Memory B cell (primary cell): ENCODE measurements around the gene LCE2D.

Experiments
- ATAC-seq: fragments of 150-1000 bp; cut with Tn5 transposase; 2 replicates; pipeline ENCODE4 v1.10.0; 2021; ENCODE audit warnings: low read depth, mild to moderate bottlenecking, moderate library complexity
- DNase-seq, 2 donors: peaks; one replicate each; pipeline ENCODE4 v3.0.0; 2022; ENCODE audit warnings: low spot score in 2 of 2
- H3K27ac Mint-ChIP-seq: one replicate; pipeline ENCODE4 v1.8.0; 2022; ENCODE audit warnings: mild to moderate bottlenecking, moderate library complexity, mixed read lengths
- H3K27me3 Mint-ChIP-seq: one replicate; pipeline ENCODE4 v1.8.0; 2022; ENCODE audit warnings: mixed read lengths
- H3K36me3 Mint-ChIP-seq: one replicate; pipeline ENCODE4 v1.8.0; 2022; ENCODE audit warnings: mild to moderate bottlenecking, mixed read lengths
- H3K4me1 Mint-ChIP-seq: one replicate; pipeline ENCODE4 v1.8.0; 2022; ENCODE audit warnings: mixed read lengths
- H3K4me3 Mint-ChIP-seq: one replicate; pipeline ENCODE4 v1.8.0; 2022; ENCODE audit warnings: mild to moderate bottlenecking, moderate library complexity, mixed read lengths
- H3K9me3 Mint-ChIP-seq: one replicate; pipeline ENCODE4 v1.8.0; 2022; ENCODE audit warnings: mixed read lengths

Gene LCE2D

GRCh38 chr1:152663098-152663497 lies at the start of gene LCE2D:
Gene LCE2D (plus strand): TSS chr1:152663380. CDS start chr1:152664106, 726 bp downstream.
- Mint-ChIP-seq H3K27ac (no peak within 1 kb of the TSS), H3K4me1 (no peaks in the 10 kb centered on the region), H3K9me3 (no peaks in the 10 kb centered on the region), H3K36me3 (no peaks in the 10 kb centered on the region), H3K4me3 (no peak within 1 kb of the TSS), H3K27me3 (peaks cover 5% of the 10 kb centered on the region)
- no peak for DNase-seq
- ATAC-seq = no peak

- DNase-seq (no peak), ATAC-seq (no peak)
- H3K27me3 Mint-ChIP-seq = peaks cover 4% of the 10 kb centered on the region
- no peaks in the 10 kb centered on the region for H3K4me1 Mint-ChIP-seq
- H3K27ac Mint-ChIP-seq = no peak within 1 kb of the TSS
- no peak within 1 kb of the TSS for H3K4me3 Mint-ChIP-seq
- no peaks in the 10 kb centered on the region for H3K36me3 Mint-ChIP-seq
- H3K9me3 Mint-ChIP-seq = peaks cover 2% of the 10 kb centered on the region
These were observed 49.7 kb upstream of the LCE2D start, which contains the start of gene LCE3B for GRCh38 chr1:152613511-152613910. Gene LCE3B (plus strand): TSS chr1:152613811. CDS start chr1:152613811, 0 bp downstream.

GRCh38 chr1:152621993-152622392 lies 41.2 kb upstream of the LCE2D start:
- DNase-seq = no peak
- Mint-ChIP-seq H3K27ac (no peak overlapping the region), H3K36me3 (no peaks in the 10 kb centered on the region), H3K9me3 (peaks cover 6% of the 10 kb centered on the region), H3K4me1 (no peaks in the 10 kb centered on the region), H3K4me3 (no peak overlapping the region), H3K27me3 (peaks cover 21% of the 10 kb centered on the region)
- no peak for ATAC-seq

GRCh38 chr1:152622803-152623202 lies 40.4 kb upstream of the LCE2D start, which contains the start of gene LCE3A:
Gene LCE3A (minus strand): TSS chr1:152623103. CDS start chr1:152623103, 0 bp downstream.
- no peaks in the 10 kb centered on the region for H3K4me1 Mint-ChIP-seq
- H3K27me3 Mint-ChIP-seq = peaks cover 26% of the 10 kb centered on the region
- DNase-seq = no peak
- H3K9me3 Mint-ChIP-seq = peaks cover 6% of the 10 kb centered on the region
- H3K27ac Mint-ChIP-seq = no peak within 1 kb of the TSS
- H3K36me3 Mint-ChIP-seq = no peaks in the 10 kb centered on the region
- ATAC-seq = no peak
- no peak within 1 kb of the TSS for H3K4me3 Mint-ChIP-seq

GRCh38 chr1:152623203-152623844 lies 39.9 kb upstream of the LCE2D start:
- no peaks in the 10 kb centered on the region for H3K36me3 Mint-ChIP-seq
- no peak for ATAC-seq
- H3K27ac Mint-ChIP-seq = no peak overlapping the region
- peaks cover 6% of the 10 kb centered on the region for H3K9me3 Mint-ChIP-seq
- no peaks in the 10 kb centered on the region for H3K4me1 Mint-ChIP-seq
- peaks cover 26% of the 10 kb centered on the region for H3K27me3 Mint-ChIP-seq
- H3K4me3 Mint-ChIP-seq = no peak overlapping the region
- DNase-seq = no peak

- Mint-ChIP-seq H3K27me3 (peaks cover 32% of the 10 kb centered on the region), H3K36me3 (no peaks in the 10 kb centered on the region), H3K4me1 (no peaks in the 10 kb centered on the region), H3K4me3 (no peak overlapping the region), H3K27ac (no peak overlapping the region), H3K9me3 (peaks cover 2% of the 10 kb centered on the region)
- DNase-seq (no peak), ATAC-seq (no peak)
These were observed 36.4 kb upstream of the LCE2D start for GRCh38 chr1:152626744-152627143.

GRCh38 chr1:152630596-152630995 lies 32.6 kb upstream of the LCE2D start:
- no peaks in the 10 kb centered on the region for H3K4me1 Mint-ChIP-seq
- H3K27ac Mint-ChIP-seq = no peak overlapping the region
- H3K4me3 Mint-ChIP-seq = no peak overlapping the region
- ATAC-seq (no peak), DNase-seq (no peak)
- peaks cover 9% of the 10 kb centered on the region for H3K9me3 Mint-ChIP-seq
- peaks cover 15% of the 10 kb centered on the region for H3K27me3 Mint-ChIP-seq
- H3K36me3 Mint-ChIP-seq = no peaks in the 10 kb centered on the region

- ATAC-seq (no peak), DNase-seq (no peak)
- no peaks in the 10 kb centered on the region for H3K4me1 Mint-ChIP-seq
- no peak overlapping the region for H3K4me3 Mint-ChIP-seq
- H3K27ac Mint-ChIP-seq = no peak overlapping the region
- H3K36me3 Mint-ChIP-seq = no peaks in the 10 kb centered on the region
- peaks cover 2% of the 10 kb centered on the region for H3K27me3 Mint-ChIP-seq
- peaks cover 10% of the 10 kb centered on the region for H3K9me3 Mint-ChIP-seq
These were observed 22.8 kb upstream of the LCE2D start for GRCh38 chr1:152640351-152640750.

- Mint-ChIP-seq H3K4me3 (no peak overlapping the region), H3K27me3 (peaks cover 4% of the 10 kb centered on the region), H3K9me3 (peaks cover 4% of the 10 kb centered on the region), H3K36me3 (no peaks in the 10 kb centered on the region), H3K27ac (no peak overlapping the region), H3K4me1 (no peaks in the 10 kb centered on the region)
- DNase-seq (no peak), ATAC-seq (no peak)
These were observed 19.2 kb upstream of the LCE2D start for GRCh38 chr1:152643945-152644344.

GRCh38 chr1:152645146-152645545 lies 18.0 kb upstream of the LCE2D start:
- Mint-ChIP-seq H3K4me3 (no peak overlapping the region), H3K27ac (no peak overlapping the region), H3K4me1 (no peaks in the 10 kb centered on the region), H3K9me3 (no peaks in the 10 kb centered on the region), H3K27me3 (peaks cover 7% of the 10 kb centered on the region), H3K36me3 (no peaks in the 10 kb centered on the region)
- DNase-seq = no peak
- ATAC-seq = no peak

GRCh38 chr1:152646656-152647055 lies 16.5 kb upstream of the LCE2D start:
- no peak overlapping the region for H3K4me3 Mint-ChIP-seq
- no peaks in the 10 kb centered on the region for H3K36me3 Mint-ChIP-seq
- no peak overlapping the region for H3K27ac Mint-ChIP-seq
- ATAC-seq = no peak
- H3K9me3 Mint-ChIP-seq = no peaks in the 10 kb centered on the region
- peaks cover 7% of the 10 kb centered on the region for H3K27me3 Mint-ChIP-seq
- H3K4me1 Mint-ChIP-seq = no peaks in the 10 kb centered on the region
- DNase-seq = no peak

GRCh38 chr1:152654110-152654509 lies 9.1 kb upstream of the LCE2D start:
- H3K36me3 Mint-ChIP-seq = no peaks in the 10 kb centered on the region
- peaks cover 10% of the 10 kb centered on the region for H3K27me3 Mint-ChIP-seq
- H3K9me3 Mint-ChIP-seq = no peaks in the 10 kb centered on the region
- ATAC-seq = no peak
- peaks cover 3% of the 10 kb centered on the region for H3K4me1 Mint-ChIP-seq
- H3K4me3 Mint-ChIP-seq = no peak overlapping the region
- no peak overlapping the region for H3K27ac Mint-ChIP-seq
- peak in 1 of 2 donors; percentile 14 for DNase-seq

GRCh38 chr1:152656459-152656858 lies 6.7 kb upstream of the LCE2D start:
- no peak for DNase-seq
- H3K27ac Mint-ChIP-seq = no peak overlapping the region
- no peaks in the 10 kb centered on the region for H3K36me3 Mint-ChIP-seq
- peaks cover 3% of the 10 kb centered on the region for H3K4me1 Mint-ChIP-seq
- H3K4me3 Mint-ChIP-seq = no peak overlapping the region
- H3K9me3 Mint-ChIP-seq = no peaks in the 10 kb centered on the region
- ATAC-seq = no peak
- peaks cover 8% of the 10 kb centered on the region for H3K27me3 Mint-ChIP-seq

GRCh38 chr1:152657677-152658076 lies 5.5 kb upstream of the LCE2D start:
- no peaks in the 10 kb centered on the region for H3K9me3 Mint-ChIP-seq
- H3K36me3 Mint-ChIP-seq = no peaks in the 10 kb centered on the region
- no peak for DNase-seq
- peaks cover 5% of the 10 kb centered on the region for H3K27me3 Mint-ChIP-seq
- H3K4me3 Mint-ChIP-seq = no peak overlapping the region
- no peak for ATAC-seq
- H3K4me1 Mint-ChIP-seq = peaks cover 3% of the 10 kb centered on the region
- no peak overlapping the region for H3K27ac Mint-ChIP-seq

- no peaks in the 10 kb centered on the region for H3K36me3 Mint-ChIP-seq
- H3K4me1 Mint-ChIP-seq = peaks cover 3% of the 10 kb centered on the region
- ATAC-seq = no peak
- H3K9me3 Mint-ChIP-seq = no peaks in the 10 kb centered on the region
- DNase-seq = no peak
- H3K27ac Mint-ChIP-seq = no peak overlapping the region
- H3K27me3 Mint-ChIP-seq = peaks cover 5% of the 10 kb centered on the region
- H3K4me3 Mint-ChIP-seq = no peak overlapping the region
These were observed 4.5 kb upstream of the LCE2D start for GRCh38 chr1:152658649-152659048.
